AG09319 (cell line): ENCODE data around the gene RSPH3.
"Not testable (repeated sequence)": the region's sequence is repeated elsewhere in the genome, so short reads cannot be mapped to it uniquely, and the experiment has no call there.

Experiments used
- DNase-seq: peaks from one replicate; pipeline ENCODE4 v3.0.0-alpha.2; 2010; ENCODE audit warnings: low read depth; ENCODE audit errors: extremely low read depth
- CTCF ChIP-seq: IDR thresholded peaks from 2 replicates; pipeline ENCODE4 v1.5.1; 2011; ENCODE audit warnings: low read depth, mild to moderate bottlenecking, inconsistent platforms, low read length, moderate library complexity

The RSPH3 gene

GRCh38 chr6:159035891-159036290 lies 35.9 kb upstream of the RSPH3 start:
- no peak for TF ChIP-seq CTCF
- no peak for DNase-seq

GRCh38 chr6:159033160-159034049 lies 33.4 kb upstream of the RSPH3 start:
- DNase-seq, result no peak
- TF ChIP-seq CTCF, result no peak

DNA sequence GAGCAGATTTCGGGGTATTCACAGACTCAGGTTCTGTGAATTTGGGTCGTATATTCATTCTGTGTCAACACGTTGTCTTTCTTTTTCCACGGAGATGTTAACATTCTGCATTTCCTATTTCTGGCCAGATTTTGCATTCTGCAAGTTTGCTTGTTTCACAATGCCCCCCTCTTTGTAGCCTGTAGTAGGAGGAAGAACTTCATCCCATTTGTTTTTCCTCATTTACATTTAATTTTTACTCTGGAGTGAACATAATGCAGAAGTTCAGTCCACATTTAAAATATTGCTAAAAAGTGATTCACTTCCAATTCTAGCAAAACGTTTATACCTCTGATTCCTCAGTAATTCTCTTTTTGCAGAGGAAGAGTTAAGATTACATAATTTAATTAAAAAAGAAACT lies 31.8 kb upstream of the RSPH3 start:
- TF ChIP-seq CTCF, result no peak
- DNase-seq, result no peak

DNA sequence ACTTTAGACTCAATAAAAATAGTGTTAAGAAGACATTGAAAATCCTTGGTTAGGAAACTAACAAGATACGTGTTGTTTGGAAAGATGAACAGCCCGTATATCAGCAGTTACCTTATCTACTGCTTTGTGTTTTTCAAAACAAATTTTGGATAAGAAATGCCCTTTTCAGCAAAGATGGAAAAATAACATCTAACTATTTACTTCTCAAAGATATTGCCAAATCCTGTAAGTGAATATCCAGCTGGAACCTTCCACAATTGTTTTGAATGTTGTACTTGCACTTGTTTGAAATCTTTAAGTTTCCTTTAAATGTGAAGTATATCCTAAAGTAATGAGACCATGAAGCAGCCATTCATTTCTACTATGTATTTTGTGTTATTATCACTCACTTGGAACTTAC lies 30.2 kb upstream of the RSPH3 start:
- no peak for DNase-seq
- no peak for TF ChIP-seq CTCF

DNA sequence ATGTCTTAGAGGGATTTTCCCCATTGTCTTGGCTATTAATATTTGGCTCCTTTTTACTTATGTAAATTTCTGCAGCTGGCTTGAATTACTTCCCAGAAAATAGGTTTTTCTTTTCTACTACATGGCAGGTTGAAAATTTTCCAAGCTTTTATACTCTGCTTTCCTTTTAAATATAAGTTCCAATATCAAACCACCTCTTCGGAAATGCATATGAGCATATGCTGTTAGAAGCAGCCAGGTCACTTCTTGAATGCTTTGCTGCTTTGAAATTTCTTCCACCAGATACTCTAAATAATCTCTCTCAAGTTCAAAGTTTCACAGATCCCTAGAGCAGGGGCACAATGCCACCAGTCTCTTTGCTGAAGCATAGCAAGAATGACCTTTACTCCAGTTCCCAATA lies 25.2 kb upstream of the RSPH3 start:
- not testable (repeated sequence) for DNase-seq

GRCh38 chr6:159023893-159024292 lies 23.9 kb upstream of the RSPH3 start:
- no peak for DNase-seq
- no peak for TF ChIP-seq CTCF

DNA sequence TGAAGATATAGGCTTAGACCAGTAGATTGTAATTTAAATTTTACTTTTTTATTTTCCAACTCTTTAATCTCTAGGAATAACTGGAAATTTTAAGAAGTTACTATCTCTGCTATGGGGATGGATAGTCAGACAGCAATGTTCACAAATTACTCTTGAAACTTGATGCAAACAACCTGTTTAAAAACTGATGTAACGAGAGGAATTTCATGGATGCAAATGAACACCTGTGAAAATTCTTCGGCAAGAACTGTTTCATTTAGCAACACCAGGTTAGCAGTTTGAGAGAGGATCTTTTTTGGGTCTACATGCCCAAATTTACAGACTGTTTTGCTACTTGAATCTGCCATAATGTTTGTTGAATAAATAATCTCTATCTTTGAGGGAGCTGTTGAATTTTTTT lies 20.0 kb upstream of the RSPH3 start:
- DNase-seq, result no peak
- TF ChIP-seq CTCF, result no peak
